Spleen (tissue), 11 donors: ENCODE results near the gene POP4. TPM values are rescaled to one million over a fixed set of nuclear protein-coding genes. Genes with fewer than 3 reads are reported as not detected.

Experiments
- DNase-seq: peaks from one replicate; pipeline ENCODE4 v3.0.0-alpha.2; 2020
- H3K27ac ChIP-seq, 8 donors: fragments of 200-600 bp; sonication (generic) in 7 of 8; 1 replicate in 4 of 8; 2 replicates in 4 of 8; pipeline versions ENCODE4 v1.5.0 to v1.8.0; 2016 to 2021; ENCODE audit warnings: inconsistent platforms in 4 of 8, mild to moderate bottlenecking in 4 of 8, moderate library complexity in 1 of 8
- H3K27me3 ChIP-seq, 7 donors: fragments of 200-600 bp; sonication (generic) in 6 of 7; replicated peaks in 1 of 7; 1 replicate in 4 of 7; 2 replicates in 3 of 7; pipeline versions ENCODE4 v1.5.0 to v1.8.0; 2016 to 2021; ENCODE audit warnings: inconsistent platforms in 3 of 7, mild to moderate bottlenecking in 1 of 7
- H3K36me3 ChIP-seq, 6 donors: fragments of 200-600 bp; sonication (generic) in 5 of 6; 1 replicate in 4 of 6; 2 replicates in 2 of 6; pipeline versions ENCODE4 v1.5.0 to v1.8.0; 2016 to 2021; ENCODE audit warnings: inconsistent platforms in 2 of 6
- H3K4me1 ChIP-seq, 6 donors: fragments of 200-600 bp; sonication (generic) in 5 of 6; 1 replicate in 3 of 6; 2 replicates in 3 of 6; pipeline versions ENCODE4 v1.5.0 to v1.8.0; 2016 to 2021; ENCODE audit warnings: inconsistent platforms in 3 of 6
- H3K4me3 ChIP-seq, 8 donors: fragments of 200-600 bp; sonication (generic) in 7 of 8; 1 replicate in 4 of 8; 2 replicates in 4 of 8; pipeline versions ENCODE4 v1.5.0 to v1.8.0; 2016 to 2021; ENCODE audit warnings: inconsistent platforms in 4 of 8, mild to moderate bottlenecking in 4 of 8, moderate library complexity in 2 of 8
- H3K9me3 ChIP-seq, 8 donors: fragments of 200-600 bp; sonication (generic) in 7 of 8; 1 replicate in 4 of 8; 2 replicates in 4 of 8; pipeline versions ENCODE4 v1.5.0 to v1.8.0; 2016 to 2021; ENCODE audit warnings: inconsistent platforms in 4 of 8
- POLR2A ChIP-seq, 3 donors: fragments of 450-650 bp; IDR thresholded peaks; one replicate each; pipeline ENCODE4 v1.5.1; 2017; ENCODE audit warnings: antibody characterized with exemption in 3 of 3, mild to moderate bottlenecking in 1 of 3
- POLR2AphosphoS5 ChIP-seq, 3 donors: sonication (generic); formaldehyde crosslinking; IDR thresholded peaks; one replicate each; pipeline ENCODE4 v1.5.1; 2017; ENCODE audit warnings: antibody characterized with exemption in 3 of 3
- WGBS, 5 donors: extraction: QIAGEN DNeasy Blood & Tissue Kit in 3 of 5; methylation state at CpG; one replicate each; pipeline versions ENCODE4 v1.1.5 to v1.1.7; 2013 to 2018; 5-methylcytosine and 5-hydroxymethylcytosine counted together
- intact Hi-C: fragments of 100-400 bp; cut with DNase I; formaldehyde crosslinking; loops from one replicate; pipeline ENCODE4 v1.15.0; 2023; ENCODE audit warnings: low total_unique reads
- polyA plus RNA-seq, 3 donors: library from polyadenylated mRNA; stranded (reverse); fragments of 200-250 nt; gene quantifications; one replicate each; pipeline ENCODE4 v1.2.1, GENCODE V29; 2013
- total RNA-seq, 7 donors: library from RNA; depleted of rRNA in 3 of 7; stranded (reverse); fragments of >200 nt in 3 of 7; fragmentation: NEBNext Ultra II Directional in 4 of 7; extraction: Animal tissue kit (Norgen Biotek cat#: 25700) in 4 of 7; gene quantifications; one replicate each; pipeline versions ENCODE4 v1.1.0 to v1.2.1, GENCODE V29; 2016 to 2021
- TF ChIP-seq, protein P1 (sequence below), 11 experiments: fragments of 200-600 bp in 7 of 11; fragments of 450-650 bp in 4 of 11; sonication (generic) in 4 of 11; IDR thresholded peaks in 8 of 11; conservative IDR thresholded peaks in 3 of 11; 1 replicate in 7 of 11; 2 replicates in 4 of 11; pipeline versions ENCODE4 v1.4.0 to v1.8.0; 2016 to 2021; ENCODE audit warnings: antibody characterized with exemption in 11 of 11, inconsistent platforms in 4 of 11, mild to moderate bottlenecking in 1 of 11
- donor health status: healthy with polysubstance abuse.
- donor health status: DM: no; HTN: no; CAD: no; lungs with moderate emphysema.
- donor health status: DM: no; HTN: no; CAD: no.
- donor health status: Bipolar disorder and iron deficiency.
- donor health status: healthy.
- donor health status: DM: no; HTN: no; CAD: no.
- donor health status: DM: yes; HTN: yes; CAD: no.

The POP4 gene
- total and polyA plus RNA-seq, 10 donors: 49.3 to 73.1 (median 61.5) TPM

DNA sequence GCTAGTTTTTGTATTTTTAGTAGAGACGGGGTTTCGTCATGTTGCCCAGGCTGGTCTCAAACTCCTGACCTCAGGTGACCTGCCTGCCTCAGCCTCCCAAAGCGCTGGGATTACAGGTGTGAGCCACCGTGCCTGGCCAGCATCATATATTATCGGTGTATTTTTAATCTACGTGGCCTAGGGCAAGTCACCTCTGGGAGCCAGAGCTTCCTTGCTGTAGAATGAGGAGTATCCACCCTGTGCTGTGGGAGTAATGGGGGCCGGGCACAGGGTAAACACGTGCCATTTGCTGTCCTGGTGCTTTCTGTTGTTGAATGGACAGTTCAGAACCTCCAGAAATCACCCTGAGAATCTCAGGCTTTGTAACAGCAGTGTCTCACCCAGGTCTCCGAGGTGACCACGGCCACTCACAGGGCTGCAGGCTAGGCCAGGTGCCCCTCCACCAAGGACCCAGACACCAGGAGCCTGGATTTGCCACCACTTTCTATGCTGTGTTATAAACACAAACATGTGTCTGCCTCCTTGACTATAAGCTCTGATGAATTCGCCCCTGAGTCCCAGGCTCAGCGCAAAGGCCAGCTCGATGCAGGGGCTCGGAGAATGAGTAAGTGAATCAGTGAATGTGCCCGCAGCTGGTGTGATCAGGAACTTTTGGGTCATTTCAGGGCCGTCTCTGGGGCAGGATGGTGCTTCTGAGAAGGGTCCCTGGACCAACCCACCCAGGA lies 22.7 kb downstream of the POP4 start:
- TF ChIP-seq, protein P1, sequence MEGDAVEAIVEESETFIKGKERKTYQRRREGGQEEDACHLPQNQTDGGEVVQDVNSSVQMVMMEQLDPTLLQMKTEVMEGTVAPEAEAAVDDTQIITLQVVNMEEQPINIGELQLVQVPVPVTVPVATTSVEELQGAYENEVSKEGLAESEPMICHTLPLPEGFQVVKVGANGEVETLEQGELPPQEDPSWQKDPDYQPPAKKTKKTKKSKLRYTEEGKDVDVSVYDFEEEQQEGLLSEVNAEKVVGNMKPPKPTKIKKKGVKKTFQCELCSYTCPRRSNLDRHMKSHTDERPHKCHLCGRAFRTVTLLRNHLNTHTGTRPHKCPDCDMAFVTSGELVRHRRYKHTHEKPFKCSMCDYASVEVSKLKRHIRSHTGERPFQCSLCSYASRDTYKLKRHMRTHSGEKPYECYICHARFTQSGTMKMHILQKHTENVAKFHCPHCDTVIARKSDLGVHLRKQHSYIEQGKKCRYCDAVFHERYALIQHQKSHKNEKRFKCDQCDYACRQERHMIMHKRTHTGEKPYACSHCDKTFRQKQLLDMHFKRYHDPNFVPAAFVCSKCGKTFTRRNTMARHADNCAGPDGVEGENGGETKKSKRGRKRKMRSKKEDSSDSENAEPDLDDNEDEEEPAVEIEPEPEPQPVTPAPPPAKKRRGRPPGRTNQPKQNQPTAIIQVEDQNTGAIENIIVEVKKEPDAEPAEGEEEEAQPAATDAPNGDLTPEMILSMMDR (IDR thresholded peaks at IDR 0.05 in 8 of 11, conservative IDR thresholded peaks at IDR 0.05 in 3 of 11): no peak
- no peak for TF ChIP-seq POLR2AphosphoS5 (IDR thresholded peaks at IDR 0.05)
- TF ChIP-seq POLR2A (IDR thresholded peaks at IDR 0.05): no peak
- peak; percentile 41 for DNase-seq

DNA sequence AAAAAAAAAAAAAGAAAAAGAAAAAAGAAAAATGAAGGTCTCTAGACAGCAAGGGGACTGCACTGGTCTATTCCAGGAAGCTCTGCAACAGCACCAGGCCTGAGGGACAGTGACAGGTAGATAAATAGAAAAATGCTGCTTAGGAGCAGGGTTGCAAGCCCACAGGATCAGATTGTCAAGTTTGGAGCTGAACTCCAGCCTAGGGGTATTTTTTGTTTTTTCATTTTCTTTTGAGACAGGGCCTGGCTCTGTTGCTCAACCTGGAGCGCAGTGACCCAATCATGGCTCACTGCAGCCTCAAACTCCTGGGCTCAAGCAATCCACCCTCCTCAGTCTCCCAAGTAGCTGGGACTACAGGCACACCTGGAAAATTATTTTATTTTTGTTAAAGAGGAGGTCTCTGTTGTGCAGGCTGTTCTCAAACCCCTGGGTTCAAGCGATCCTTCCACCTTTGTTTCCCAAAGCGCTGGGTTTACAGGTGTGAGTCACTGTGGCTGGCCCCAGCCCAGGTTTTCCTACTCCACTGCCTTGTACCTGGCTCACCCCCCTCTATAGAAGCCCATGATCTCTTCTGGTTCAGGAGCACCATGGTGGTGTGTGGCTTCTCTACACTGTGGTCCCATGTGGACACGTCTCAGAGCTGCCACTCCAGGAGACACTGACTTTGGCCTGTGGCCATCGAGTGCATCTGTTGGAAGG lies 23.9 kb downstream of the POP4 start:
- 91 to 95% (median 94%) methylated on average over 5 of the region's 5 CpGs for WGBS, 5 donors
- no peaks in the 10 kb centered on the region for H3K36me3 ChIP-seq
- intact Hi-C loops: no loop called here
- H3K4me1 ChIP-seq: peaks cover 0 to 23% (median 4%) of the 10 kb centered on the region in 6 donors
- no peak overlapping the region for H3K4me3 ChIP-seq
- no peak overlapping the region for H3K27ac ChIP-seq
- no peak for TF ChIP-seq POLR2AphosphoS5 (IDR thresholded peaks at IDR 0.05)
- no peak for TF ChIP-seq POLR2A (IDR thresholded peaks at IDR 0.05)
- TF ChIP-seq, protein P1 (IDR thresholded peaks at IDR 0.05 in 8 of 11, conservative IDR thresholded peaks at IDR 0.05 in 3 of 11): no peak
- DNase-seq: peak; percentile 42
- no peaks in the 10 kb centered on the region for H3K27me3 ChIP-seq
- H3K9me3 ChIP-seq: peaks cover 0 to 5% (median 0%) of the 10 kb centered on the region in 8 donors

More for the DNA sequence above, 22.7 kb downstream of the POP4 start:
- H3K9me3 ChIP-seq: peaks cover 0 to 1% (median 0%) of the 10 kb centered on the region in 8 donors
- no peak overlapping the region for H3K27ac ChIP-seq
- intact Hi-C loops: no loop called here
- WGBS, 5 donors: 90 to 95% (median 94%) methylated on average over 14 to 16 of the region's 16 CpGs
- H3K27me3 ChIP-seq: no peaks in the 10 kb centered on the region
- H3K4me1 ChIP-seq: peaks cover 0 to 34% (median 15%) of the 10 kb centered on the region in 6 donors
- no peaks in the 10 kb centered on the region for H3K36me3 ChIP-seq
- H3K4me3 ChIP-seq: no peak overlapping the region

GRCh38 chr19:29630655-29631054 lies 24.6 kb downstream of the POP4 start:
- Histone ChIP-seq H3K9me3 (peaks cover 0 to 5% (median 0%) of the 10 kb centered on the region in 8 donors), H3K36me3 (no peaks in the 10 kb centered on the region), H3K4me1 (peaks cover 0 to 18% (median 0%) of the 10 kb centered on the region in 6 donors), H3K27me3 (no peaks in the 10 kb centered on the region), H3K4me3 (no peak overlapping the region), H3K27ac (no peak overlapping the region)
- WGBS, 5 donors: 74 to 87% (median 82%) methylated on average over 2 of the region's 2 CpGs
- TF ChIP-seq POLR2A (IDR thresholded peaks at IDR 0.05): no peak
- no peak for TF ChIP-seq POLR2AphosphoS5 (IDR thresholded peaks at IDR 0.05)
- intact Hi-C loops: no loop called here
- no peak for DNase-seq

DNA sequence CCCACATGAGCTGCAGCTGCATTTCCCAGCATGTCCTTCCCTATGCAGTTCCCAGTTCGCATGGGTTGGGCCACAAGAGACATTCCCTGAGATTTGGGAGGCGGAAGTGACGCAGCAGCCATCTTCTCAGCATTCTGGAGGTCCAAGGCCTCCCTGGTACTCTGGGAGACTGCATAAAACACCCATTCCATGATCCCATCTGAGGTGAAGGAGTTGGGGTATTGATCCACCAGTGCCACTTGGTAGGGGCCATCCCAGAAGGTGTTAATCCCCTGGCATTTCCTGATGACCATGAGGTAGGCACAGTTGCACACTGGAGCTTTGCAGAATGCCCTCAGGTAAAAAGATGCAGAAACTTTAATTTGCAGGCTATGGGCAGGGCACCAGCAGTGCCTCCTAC lies 25.4 kb downstream of the POP4 start:
- TF ChIP-seq, protein P1 (IDR thresholded peaks at IDR 0.05 in 8 of 11, conservative IDR thresholded peaks at IDR 0.05 in 3 of 11): no peak
- TF ChIP-seq POLR2A (IDR thresholded peaks at IDR 0.05) (no peak), POLR2AphosphoS5 (IDR thresholded peaks at IDR 0.05) (no peak)
- Histone ChIP-seq H3K36me3 (no peaks in the 10 kb centered on the region), H3K4me1 (peaks cover 0 to 18% (median 0%) of the 10 kb centered on the region in 6 donors), H3K9me3 (peaks cover 0 to 5% (median 0%) of the 10 kb centered on the region in 8 donors), H3K4me3 (no peak overlapping the region), H3K27ac (no peak overlapping the region), H3K27me3 (no peaks in the 10 kb centered on the region)
- intact Hi-C loops: no loop called here
- peak; percentile 37 for DNase-seq
- WGBS, 5 donors: 85 to 96% (median 93%) methylated on average over 2 to 3 of the region's 3 CpGs
